GM12801 (cell line): ENCODE measurements around the gene PLP2.

Source experiments
- CTCF ChIP-seq: IDR thresholded peaks from one replicate; pipeline ENCODE4 v1.5.1; 2011; ENCODE audit warnings: control low read depth; ENCODE audit not compliant: insufficient read length; ENCODE audit errors: extremely low read depth

PLP2 gene

GRCh38 chrX:49147936-49148335, 23.8 kb upstream of the PLP2 start:
- no peak for TF ChIP-seq CTCF

GRCh38 chrX:49153467-49153866, 18.2 kb upstream of the PLP2 start:
- no peak for TF ChIP-seq CTCF

GRCh38 chrX:49155243-49155899, 16.3 kb upstream of the PLP2 start:
- TF ChIP-seq CTCF, result no peak

GRCh38 chrX:49155900-49156837, 15.5 kb upstream of the PLP2 start:
- no peak for TF ChIP-seq CTCF

GRCh38 chrX:49157194-49157593, 14.5 kb upstream of the PLP2 start:
- no peak for TF ChIP-seq CTCF

GRCh38 chrX:49160908-49161307, 10.8 kb upstream of the PLP2 start:
- no peak for TF ChIP-seq CTCF

GRCh38 chrX:49161632-49162031, 10.1 kb upstream of the PLP2 start:
- TF ChIP-seq CTCF, result no peak
